Neural progenitor cell (in vitro differentiated cells): ENCODE measurements around the gene RORC.

Experiments used
- CTCF ChIP-seq: fragments of 200-600 bp; sonication (generic); IDR thresholded peaks from 2 replicates; pipeline ENCODE4 v1.5.1; 2017; ENCODE audit warnings: antibody characterized with exemption, mild to moderate bottlenecking
- EZH2phosphoT487 ChIP-seq: fragments of 200-600 bp; sonication (generic); IDR thresholded peaks from 2 replicates; pipeline ENCODE4 v1.6.1; 2017; ENCODE audit warnings: antibody characterized with exemption

DNA sequence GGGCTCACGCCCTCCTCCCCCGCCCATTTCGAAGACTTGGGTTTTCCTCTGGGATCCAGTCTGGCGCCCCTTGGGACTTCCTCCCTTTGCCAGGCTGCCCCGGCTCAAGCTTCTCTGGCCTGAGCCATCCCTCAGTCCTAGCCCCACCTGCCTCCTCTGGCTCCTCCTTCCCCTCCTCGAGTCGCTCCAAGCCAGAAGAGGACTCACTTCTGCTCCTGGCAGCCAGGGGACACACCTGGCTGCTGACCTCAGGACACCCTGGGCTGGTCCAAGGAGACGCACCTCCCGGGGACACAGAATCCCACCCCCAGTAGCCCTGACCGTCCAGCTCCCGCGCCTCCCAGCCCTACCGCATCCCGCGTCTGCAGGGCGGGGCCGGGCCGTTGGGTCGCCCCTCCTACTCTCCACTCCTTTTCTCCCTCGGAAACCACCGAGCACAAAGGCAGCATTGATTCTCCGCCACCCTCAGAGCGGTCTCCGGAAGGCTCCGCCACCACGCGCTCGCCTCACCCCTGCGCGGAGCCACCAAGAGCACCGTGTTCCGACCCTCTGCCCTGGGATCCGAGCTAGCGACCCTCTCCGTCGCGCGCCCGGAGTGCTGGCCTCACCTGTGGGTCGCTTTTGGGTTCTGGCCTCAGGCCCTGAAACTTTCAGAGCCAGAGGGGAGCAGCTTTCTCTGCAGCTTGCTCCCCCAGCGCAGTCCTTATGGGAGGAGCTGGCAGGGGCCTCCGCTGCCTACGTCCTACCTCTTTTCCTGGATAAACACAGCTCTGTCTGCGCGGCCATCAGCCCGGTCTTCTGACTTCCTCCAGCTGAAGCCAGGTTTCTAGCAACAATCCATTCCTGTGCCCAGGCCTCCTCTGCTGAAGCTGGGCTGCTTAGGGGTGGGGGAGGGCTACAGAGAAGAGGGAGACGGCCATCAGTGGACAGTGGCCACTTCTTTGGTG lies 8.1 kb upstream of the RORC start, which contains the start of gene C2CD4D:
- TF ChIP-seq CTCF (no peak), EZH2phosphoT487 (no peak)
